Kidney glomerular epithelial cell (primary cell): ENCODE measurements around the gene TINCR.

Experiments
- DNase-seq: peaks from one replicate; lab custom pipeline; 2025; lab: John Stamatoyannopoulos, UW

Gene TINCR

DNA sequence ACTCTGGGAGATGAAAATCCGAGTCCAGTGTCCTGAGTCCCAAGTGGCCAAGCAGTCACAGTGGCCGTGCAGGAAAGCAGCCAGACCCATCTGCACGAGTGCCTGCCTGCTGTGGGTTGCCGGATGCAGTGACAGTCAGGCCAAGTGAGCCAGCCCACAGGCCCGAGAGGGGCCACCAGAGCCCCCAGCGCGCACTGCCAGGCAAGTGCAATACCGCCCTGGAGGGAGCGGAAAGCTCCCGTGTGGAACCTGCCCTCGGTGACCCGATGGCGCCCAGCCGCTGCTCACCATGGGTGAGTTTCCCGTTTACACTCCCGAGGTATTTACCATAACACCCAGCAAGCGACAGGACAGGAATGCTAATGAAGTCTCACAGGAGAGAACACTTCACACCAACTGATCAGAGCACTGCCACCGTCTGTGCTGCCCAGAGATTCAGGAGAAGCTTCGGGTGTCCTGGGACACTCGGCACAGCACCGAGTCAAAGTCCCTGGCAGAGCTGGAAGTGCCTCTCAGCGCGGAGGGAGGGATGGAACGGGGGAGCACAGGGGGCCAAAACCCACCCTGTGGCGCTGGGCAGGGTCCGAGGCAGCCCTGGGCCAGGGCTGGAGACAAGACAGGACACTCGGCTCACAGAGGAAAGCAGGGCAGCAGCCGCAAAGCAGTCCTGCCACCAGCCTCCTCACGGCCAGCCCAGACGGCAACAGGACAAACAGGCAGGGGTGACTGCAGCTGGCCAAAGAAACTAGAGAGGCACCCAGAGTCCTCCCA lies 21.3 kb upstream of the TINCR start:
- DNase-seq, result no peak

DNA sequence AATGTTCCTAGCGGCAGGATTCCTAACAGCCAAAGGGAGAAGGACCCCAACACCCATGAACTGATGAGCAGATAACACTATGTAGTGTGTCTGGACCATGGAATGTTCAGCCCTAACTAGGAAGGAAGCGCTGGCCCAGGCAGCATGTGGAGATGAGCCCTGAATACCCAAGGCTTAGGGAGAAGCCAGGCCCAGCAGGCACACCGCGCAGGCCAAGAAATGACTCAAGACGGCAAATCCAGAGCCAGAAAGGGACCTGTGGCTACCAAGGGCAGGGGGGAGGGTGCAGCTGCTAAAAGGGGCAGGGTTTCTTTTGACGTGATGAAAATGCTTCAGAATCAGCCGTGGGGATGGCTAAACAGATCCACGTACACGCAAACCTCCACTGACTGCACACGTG lies 20.7 kb upstream of the TINCR start:
- DNase-seq, result no peak

DNA sequence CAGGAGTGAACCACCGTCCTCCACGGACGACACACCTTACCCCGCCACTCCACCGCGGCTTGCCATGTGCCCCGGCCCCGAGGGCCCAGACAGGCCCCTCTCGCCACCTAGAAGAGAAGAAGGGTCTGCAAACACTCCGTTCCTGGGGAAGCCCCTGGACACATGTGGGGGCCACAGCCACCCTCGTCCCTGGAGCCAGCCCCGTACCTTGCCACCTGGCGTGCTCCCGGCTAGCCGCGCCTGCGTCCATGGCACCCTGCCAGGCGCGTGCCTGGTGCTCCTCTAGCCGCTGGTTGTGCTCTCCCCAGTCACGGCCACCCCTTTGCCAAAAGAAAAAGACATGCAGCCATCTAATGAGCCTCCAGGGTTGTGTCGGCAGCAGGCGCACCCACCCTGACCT lies 19.9 kb upstream of the TINCR start:
- no peak for DNase-seq

DNA sequence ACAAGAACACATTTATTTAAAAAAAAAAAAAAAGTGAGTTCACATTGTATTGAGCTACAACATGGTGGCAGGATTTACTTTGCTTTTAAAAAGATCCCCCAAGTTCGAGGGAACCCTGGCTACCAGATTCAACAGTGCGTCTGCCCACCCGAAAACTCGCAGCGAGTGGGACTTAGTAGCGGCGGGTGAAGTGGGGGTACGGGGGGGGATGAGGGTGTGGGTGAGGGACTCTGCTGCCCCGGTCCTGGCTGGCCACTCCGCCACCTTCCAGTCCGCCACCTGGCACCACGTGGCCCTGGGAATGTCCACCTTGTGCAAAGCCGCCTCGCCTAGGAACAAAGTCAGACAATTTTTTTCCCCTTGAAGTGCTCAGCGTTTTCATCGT lies 19.3 kb upstream of the TINCR start:
- no peak for DNase-seq

DNA sequence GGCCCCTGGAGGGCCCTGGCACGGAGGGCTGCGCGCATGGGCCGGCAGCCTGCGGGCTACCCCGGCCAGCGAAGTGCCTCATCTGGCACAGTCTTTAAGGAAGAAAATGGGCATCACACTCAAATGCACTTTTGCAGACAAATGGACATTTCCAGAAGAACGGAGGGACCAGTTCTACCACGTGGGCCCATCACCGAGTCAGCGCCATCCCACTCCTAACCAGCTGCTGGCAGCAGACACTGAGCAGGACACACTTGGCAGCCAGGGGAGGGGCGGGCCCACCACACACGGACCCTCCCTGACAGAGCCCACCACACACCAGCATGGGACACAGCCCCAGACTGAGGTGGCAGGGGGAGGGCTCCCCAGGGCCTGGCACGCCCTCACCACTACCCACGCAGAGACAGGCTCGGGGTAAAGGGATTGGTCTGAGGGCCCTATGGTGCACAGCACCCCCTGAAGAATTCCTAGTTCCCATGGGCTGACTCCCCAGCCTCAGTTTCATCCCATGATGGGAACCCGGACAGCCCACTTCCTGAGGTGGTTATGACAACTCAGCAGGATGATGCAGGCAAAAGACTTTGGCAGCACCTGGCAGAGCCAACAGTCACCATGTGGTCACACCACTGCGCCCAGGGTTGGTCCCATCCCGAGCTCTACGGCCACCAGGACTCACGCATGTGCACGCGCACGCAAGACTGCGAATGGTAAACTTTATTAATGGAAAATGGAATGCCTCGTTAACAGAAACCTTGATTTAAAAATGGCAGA lies 18.7 kb upstream of the TINCR start:
- no peak for DNase-seq

DNA sequence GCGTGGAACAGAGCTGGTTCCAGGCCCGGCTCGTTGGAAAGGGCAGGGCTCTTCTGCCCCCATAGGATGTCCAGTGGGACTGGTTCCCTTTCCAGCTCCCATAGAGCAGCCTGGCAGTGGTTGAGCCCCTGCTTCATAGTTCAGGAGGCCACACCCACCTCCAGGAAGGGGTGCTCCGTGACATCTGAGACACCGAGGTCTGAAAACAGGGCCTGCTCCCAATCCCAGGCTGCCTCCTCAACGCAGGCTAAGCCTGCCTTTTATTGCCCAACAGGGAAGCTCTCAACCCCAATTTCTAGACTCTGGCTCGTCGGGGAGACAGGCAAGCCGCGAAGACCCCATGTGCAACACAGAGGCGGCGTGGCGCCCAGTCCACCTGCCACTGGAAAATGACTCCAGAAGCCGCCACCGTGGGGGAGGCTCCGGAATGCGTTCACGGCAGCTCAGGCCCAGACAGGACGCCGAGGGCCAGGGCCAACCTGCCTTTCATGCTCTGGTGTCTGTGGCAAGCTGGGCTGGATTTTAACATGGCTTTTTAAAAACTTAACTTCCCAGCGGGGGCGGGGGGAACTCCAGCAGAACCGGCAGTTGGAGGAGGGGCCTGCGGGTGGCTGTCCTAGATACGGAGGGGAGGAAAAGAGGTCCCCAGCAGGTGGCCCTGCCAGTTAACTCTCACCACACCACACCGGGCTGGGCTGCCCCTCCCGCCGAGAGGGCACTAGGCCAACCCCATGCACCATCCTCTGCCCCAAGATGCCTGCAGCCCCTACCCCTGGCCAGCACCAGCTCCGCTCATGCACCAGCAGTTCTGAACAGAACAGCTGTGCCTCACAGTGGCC lies 17.9 kb upstream of the TINCR start:
- no peak for DNase-seq

DNA sequence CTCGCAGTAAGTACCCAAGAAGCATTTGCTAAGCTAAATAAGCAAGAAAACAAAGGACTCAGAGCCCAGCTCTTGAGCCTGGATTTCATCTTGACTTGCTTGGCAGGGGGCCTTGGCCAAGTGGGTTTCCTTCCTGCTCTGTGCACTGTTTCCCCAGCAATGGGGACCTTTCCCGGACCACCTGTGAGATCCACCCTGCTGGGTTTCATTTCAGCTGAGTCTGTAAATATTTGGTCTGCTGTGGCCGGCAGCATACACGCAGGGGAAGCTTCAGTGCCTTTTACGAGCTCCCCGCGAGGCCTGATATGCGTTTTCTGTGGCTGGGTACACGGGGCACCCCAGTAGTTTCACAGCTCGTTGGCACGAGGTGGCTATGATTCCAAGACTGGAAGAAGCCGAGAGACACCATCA lies 12.4 kb upstream of the TINCR start:
- DNase-seq, result no peak

DNA sequence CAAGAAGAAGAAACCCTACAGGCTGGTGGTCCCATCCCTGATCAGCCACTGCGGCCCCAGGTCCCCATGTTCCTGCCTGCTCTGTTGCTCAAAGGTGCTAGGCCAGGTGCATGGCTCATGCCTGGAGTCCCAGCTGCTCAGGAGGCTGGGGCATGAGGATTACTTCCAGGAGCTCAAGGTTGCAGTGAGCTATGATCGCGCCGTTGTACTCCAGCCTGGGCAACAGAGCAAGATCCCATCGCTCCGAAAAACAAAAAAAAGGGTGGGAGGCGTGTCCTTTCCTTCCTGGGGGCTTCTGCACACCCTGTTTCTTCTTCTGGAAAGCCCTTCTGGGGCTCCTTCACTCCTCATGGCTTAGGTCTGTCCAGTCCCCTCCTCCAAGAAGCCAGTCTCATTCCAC lies 11.9 kb upstream of the TINCR start:
- DNase-seq, result no peak

DNA sequence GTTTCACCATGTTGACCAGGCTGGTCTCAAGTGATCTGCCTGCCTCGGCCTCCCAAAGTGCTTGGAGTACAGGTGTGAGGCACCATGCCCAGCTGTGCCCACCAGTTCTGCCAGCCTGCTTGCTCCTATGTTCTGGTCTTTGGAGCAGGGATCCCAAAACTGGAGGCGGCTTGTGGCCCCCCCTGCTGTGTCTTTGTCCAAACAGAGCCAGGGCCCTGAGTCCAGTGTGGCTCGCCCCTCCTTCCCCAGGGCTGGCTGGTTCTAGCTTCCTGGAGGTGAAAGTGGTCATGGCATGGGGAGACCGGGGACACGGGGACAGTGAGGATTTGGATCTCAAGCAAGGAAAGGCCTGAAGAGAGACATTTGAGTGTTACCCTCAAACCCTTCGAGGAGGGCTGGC lies 11.5 kb upstream of the TINCR start:
- DNase-seq, result no peak

DNA sequence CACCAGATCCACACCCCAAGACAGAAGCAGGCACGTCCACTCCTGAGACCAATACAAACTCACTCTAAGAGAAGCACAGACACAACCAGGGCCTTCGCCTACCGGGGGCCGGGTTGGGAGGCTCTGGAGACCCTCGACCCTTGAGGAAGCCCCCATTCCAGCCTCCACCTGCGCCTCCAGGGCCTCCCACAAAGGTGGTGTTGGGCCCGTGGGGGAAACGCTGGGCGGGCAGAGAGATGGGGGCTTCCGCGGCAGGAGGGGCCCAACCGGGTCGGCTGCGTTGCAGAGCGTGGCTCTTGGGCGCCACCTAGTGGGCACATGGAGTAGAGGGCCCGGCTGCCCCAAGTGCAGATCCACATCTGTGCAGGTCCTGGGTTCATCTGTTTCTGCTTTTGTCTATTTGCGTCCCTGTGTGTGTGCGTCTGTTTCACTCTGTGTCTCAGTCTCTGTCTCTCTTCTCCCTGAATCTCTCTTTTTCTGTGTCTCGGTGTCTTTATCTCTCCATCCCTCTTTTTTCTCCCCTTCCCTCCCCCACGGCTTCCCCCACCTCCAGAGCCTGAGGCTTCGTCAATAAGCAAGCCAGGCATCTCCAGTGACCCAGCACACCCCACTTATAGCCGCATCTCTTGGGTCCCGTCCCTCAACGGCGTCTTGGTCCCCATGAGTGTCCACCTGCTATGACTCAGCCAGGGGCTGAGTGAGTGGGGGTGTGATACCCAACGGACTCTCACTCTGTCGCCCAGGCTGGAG lies 10.5 kb upstream of the TINCR start:
- DNase-seq, result peak; percentile 28

DNA sequence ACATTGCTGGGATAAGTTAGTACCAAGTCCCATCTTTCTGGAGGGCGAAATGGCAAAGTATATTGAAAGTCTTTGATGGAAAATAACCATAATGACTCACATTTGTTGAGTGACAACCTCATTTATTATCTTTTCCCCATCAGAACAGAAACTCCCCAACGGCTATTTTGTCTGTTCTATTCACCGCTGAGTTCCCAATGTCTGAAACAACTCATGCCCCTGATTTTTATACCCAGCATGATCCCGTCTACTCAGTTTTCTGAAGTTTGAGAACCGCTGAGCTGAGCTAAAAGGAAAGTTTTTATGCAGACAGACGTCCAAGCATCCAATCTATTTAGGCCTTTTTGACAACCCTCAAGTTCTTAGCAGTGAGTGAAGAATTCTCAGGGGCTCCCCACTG lies 7.8 kb upstream of the TINCR start:
- no peak for DNase-seq

DNA sequence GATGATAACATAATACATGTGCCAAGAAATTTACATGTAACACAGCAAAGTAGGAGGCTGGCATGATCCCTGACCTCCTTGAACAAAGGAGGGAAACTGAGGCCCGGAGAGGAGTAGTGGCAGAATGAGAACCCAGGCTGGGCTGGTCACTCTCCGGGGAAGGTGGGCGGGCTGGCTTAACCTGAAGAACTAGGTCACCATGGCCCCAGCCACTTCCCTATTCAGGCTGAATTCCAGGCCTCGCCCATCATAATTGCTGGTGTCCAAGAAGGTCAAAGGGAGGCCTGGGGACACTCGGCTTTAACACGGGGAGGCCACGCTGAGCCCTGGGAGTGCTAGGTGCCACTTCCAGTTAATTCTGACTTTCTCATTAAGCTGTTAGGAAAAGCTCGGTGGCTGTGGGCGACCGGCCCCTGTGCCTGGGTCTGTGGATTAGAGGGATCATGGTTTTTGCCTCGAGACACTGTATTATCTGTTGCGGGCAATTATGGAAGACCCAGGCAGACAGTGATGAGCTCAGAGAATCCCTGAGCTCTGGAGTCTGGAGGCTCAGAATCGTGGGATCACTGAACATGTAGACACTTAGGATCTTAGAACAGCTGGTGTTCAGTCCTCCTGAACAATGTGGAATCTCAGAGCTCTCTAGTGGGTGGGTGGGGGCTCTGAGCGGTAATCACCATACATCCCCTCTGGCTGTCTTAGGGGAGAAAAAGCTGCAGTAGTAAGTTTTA lies 5.0 kb upstream of the TINCR start:
- DNase-seq, result no peak

DNA sequence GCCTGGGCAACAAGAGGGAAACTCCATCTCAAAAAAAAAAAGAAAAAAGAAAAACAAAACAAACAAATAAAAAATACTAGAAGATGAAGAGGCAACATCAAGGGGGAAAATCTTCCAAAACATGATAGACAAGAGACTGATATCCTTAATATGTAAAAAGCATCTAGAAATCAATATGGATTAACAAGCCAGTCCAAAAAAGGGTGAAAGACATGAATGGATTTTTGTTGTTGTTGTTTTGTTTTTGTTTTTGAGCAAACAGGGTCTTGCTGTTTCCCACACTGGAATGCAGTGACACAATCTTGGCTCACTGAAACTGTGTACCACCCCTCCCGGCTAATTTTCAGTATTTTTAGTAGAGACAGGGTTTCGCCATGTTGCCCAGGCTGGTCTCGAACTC lies 4.0 kb upstream of the TINCR start:
- no peak for DNase-seq

DNA sequence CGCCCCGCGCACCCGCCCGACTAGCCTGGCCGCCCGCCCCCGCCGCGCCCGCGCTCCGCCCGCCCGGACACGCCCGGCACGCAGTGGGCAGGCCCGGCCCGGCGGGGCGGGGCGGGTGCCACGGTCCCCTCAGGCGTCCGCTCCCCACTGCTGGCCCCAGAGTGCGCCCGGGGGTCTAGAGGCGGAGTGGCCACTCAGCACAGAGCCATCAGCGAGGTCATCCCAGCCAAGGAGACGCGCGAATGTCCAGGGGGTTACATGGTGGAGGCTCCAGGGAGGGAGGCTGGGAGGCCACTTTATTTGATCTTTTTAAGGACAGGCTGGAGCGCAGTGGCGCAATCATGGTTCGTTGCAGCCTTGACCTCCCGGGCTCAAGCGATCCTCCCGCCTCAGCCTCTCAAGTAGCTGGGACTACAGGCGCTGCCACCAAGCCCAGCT lies 236 bp upstream of the TINCR start:
- no peak for DNase-seq

DNA sequence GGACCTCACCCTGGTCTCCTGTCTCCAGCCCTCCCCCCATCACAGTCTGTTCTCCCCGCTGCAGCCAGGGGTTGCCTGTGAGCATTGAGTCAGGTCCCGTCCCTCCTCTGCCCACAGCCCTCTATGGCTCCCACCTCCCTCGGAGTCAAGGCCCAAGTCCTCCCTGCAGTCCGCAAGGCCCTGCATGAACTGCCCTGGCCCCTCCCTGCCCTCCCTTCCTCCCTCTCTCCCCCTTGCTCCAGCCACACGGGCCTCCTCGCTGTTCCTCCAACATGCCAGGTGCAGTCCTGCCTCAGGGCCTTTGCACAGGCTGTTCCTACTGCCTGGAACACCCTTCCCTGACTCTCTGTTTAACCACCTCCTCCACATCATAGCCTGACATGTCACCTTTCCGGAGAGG lies 2.8 kb downstream of the TINCR start:
- no peak for DNase-seq

DNA sequence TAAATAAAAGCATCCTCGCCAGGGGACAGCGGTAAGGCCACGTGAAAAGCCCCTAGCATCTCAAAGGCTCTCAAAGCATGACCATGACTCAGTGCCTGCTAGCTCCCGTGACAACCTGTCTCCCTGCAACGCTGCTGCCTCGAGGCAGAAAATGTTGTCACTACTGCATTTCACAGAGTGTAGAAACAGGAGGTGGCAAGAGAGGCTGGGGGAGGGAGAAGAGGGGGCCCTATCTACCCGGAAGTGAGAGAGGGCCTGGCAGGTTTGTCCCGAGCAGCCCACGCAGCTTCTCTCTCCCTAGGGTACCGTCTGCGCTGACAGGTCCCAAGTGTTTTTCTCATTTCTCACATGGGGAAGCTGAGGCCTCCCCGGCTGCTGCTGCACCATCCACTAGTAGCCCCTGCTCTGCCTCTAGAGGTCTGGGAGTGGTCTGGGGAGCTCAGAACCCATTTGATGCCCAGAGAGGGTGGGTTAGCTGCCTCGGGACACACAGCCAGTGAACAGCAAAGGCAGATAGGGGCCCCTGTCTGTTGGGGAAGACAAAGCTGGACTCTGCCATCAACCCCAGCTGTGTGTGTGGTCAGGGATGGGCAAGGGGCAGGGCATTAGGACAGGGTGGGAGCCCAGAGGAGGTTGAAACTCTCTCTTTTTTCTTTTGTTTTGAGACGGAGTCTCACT lies 3.7 kb downstream of the TINCR start:
- no peak for DNase-seq

DNA sequence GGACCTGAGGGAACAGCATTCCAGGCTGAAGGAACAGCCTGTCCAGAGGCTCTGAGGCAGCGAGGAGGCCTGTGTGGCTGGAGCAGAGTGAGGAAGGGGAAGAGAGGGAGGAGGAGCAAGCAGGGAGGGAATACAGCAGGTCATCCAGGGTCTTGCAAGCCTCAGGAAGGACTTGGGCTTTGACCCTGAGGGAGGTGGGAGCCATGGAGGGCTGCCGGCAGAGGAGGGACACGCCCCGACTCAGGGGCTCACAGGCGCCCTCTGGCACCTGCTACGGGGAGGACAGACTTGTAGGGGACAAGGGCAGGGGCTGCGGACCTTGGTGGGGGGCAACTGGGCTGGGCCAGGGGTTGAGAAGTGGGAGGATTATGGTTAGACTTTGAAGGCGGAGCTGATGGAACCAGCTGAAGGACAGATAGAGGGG lies 4.7 kb downstream of the TINCR start:
- no peak for DNase-seq

DNA sequence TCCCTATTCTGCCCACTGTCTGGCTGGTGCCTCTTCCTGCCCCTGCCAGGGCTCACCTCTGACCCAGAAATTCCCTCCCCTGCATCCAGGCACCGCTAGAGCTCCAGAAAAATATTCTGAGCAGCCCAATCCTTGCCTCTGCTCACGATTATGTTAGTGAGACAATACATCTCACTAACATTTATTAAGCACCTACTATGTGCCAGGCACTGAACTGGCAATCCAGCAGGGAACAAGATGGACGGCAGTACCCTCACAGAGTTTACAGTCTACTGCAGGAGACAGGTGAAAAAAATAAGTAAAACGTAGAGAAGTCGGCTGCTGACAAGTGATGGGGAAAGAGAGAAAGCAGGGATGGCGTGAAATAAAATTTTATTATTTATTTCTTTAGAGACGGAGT lies 5.5 kb downstream of the TINCR start:
- no peak for DNase-seq

DNA sequence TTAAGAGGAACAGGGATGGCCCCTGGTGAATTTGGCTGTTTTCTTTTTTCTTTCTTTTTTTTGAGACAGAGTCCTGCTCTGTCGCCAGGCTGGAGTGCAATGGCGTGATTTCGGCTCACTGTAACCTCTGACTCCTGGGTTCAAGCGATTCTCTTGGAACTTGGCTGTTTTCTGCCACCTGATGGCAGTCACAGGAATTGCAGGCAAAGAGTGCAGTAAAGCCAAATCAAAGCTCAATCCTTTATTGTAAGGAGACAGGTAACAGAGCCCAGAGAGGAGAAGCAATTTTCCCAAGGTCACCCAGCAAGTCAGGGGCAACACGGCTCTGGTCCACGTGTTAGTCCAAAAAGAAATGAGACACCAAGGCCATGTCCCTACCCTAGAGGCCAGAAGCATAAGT lies 6.2 kb downstream of the TINCR start:
- DNase-seq, result no peak

DNA sequence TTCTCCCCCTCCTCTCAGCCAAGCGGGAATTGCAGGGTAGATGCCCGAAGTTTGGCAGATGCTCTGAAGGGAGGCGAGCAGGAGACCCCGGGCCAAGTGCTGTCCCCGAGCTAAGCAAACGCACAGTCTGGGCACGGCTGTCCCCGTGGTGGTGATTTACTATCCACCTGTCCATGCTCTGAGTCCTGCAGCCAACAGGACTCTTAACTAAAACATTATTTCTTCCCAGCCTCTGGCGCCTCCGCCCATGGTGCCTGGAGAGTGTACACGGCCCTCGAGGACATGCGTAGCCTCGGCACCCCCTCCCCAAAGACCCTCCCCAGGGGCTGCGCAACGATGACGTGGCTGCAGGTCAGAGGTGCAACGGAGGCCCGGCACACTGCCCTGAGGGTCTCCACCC lies 7.6 kb downstream of the TINCR start:
- DNase-seq, result no peak

DNA sequence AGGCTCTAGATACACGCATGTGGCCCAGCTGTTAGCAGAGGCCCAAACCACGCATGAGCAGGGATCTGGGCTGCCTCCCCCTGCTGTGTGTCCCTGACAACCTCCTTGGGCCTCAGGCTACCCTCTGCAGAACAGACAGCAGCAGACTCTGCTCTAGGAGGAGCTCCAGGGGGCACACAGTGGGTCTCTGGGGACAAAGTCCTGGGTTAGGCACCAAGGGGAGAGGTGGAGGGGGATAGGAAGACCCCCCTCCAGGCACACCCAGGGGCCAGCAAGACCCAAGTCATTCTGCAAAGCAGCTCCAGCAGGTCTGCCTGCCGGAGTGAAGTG lies 8.0 kb downstream of the TINCR start:
- DNase-seq, result no peak
